ENCODE results near the gene PNMT. TPM values are rescaled to one million over a fixed set of nuclear protein-coding genes. Genes with fewer than 3 reads are reported as not detected.
"Not testable (repeated sequence)": the region's sequence is repeated elsewhere in the genome, so short reads cannot be mapped to it uniquely, and the experiment has no call there.

The PNMT gene
- total RNA-seq, 3 donors from 2014 or later (not counting 1 experiment from before 2014, with no cell fraction given) = 1.2 to 2.5 (median 2.2) TPM

DNA sequence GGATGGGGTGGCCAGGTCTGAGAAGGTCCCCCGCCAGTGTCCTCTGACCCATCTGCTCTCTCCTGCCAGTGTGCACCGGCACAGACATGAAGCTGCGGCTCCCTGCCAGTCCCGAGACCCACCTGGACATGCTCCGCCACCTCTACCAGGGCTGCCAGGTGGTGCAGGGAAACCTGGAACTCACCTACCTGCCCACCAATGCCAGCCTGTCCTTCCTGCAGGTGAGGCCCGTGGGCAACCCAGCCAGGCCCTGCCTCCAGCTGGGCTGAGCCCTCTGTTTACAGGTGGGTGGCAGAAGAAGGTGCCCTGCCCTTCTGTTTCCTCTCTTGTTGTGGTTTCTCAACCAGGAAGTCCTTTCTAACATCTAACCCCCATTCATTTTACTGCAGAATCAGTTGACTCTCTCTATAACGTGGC lies 38.7 kb downstream of the PNMT start:
- Histone ChIP-seq H3K4me3 (ENCODE audit: low read length) (no peak overlapping the region), H3K4me1 (ENCODE audit: control insufficient read depth, insufficient read depth, low read length) (peaks cover 60% of the 10 kb centered on the region), H3K27ac (ENCODE audit: low read length) (peak overlapping the region; percentile 67), H3K9me3 (ENCODE audit: control insufficient read depth, insufficient read depth, low read length) (no peaks in the 10 kb centered on the region), H3K36me3 (ENCODE audit: control insufficient read depth, insufficient read depth, low read length) (no peaks in the 10 kb centered on the region), H3K27me3 (ENCODE audit: control insufficient read depth, insufficient read depth, low read length) (no peaks in the 10 kb centered on the region)
- Mint-ChIP-seq H3K36me3 (no peaks in the 10 kb centered on the region), H3K27ac (peak overlapping the region; percentile 86 to 90), H3K9me3 (no peaks in the 10 kb centered on the region), H3K4me1 (peaks cover 65 to 82% of the 10 kb centered on the region in 2 donors), H3K27me3 (ENCODE audit: low read depth in 2 of 2) (no peaks in the 10 kb centered on the region), H3K4me3 (peak overlapping the region; percentile 85)
- TF ChIP-seq, protein P1, sequence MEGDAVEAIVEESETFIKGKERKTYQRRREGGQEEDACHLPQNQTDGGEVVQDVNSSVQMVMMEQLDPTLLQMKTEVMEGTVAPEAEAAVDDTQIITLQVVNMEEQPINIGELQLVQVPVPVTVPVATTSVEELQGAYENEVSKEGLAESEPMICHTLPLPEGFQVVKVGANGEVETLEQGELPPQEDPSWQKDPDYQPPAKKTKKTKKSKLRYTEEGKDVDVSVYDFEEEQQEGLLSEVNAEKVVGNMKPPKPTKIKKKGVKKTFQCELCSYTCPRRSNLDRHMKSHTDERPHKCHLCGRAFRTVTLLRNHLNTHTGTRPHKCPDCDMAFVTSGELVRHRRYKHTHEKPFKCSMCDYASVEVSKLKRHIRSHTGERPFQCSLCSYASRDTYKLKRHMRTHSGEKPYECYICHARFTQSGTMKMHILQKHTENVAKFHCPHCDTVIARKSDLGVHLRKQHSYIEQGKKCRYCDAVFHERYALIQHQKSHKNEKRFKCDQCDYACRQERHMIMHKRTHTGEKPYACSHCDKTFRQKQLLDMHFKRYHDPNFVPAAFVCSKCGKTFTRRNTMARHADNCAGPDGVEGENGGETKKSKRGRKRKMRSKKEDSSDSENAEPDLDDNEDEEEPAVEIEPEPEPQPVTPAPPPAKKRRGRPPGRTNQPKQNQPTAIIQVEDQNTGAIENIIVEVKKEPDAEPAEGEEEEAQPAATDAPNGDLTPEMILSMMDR (IDR thresholded peaks at IDR 0.05) = no peak
- 68% methylated on average over 7 of the region's 7 CpGs for WGBS (ENCODE audit: insufficient coverage)
- DNase-seq (peak in 1 of 2 donors; percentile 32), ATAC-seq (no peak)
- intact Hi-C loops (cut with micrococcal nuclease) = no loop called here

DNA sequence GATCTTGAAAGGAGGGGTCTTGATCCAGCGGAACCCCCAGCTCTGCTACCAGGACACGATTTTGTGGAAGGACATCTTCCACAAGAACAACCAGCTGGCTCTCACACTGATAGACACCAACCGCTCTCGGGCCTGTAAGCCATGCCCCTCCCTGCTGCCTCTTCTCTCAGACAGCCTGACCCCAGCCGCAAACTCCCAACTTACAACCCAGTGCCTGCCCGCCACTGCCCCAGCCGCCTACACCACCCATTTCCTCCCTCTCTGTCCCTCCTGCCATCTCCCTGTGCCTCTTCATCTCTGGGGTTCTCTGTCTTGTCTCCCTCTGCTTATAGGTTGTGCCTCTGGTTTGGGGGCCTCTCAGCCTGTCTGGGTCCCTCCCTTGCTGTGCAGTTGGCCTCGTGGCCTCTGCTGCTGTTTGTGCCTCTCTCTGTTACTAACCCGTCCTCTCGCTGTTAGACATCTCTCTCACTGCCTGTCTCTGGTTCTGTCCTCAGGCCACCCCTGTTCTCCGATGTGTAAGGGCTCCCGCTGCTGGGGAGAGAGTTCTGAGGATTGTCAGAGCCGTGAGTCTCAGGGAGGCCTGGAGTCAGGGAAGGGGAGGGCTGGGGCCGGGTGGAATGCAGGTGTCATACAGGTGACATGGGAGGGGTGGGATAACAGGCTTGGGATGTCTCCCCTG lies 41.2 kb downstream of the PNMT start:
- WGBS (ENCODE audit: insufficient coverage) = 52% methylated on average over 14 of the region's 14 CpGs
- H3K27me3 ChIP-seq (ENCODE audit: control insufficient read depth, insufficient read depth, low read length) = no peaks in the 10 kb centered on the region
- no peak for DNase-seq
- Mint-ChIP-seq H3K9me3 (no peaks in the 10 kb centered on the region), H3K27me3 (ENCODE audit: low read depth in 2 of 2) (no peaks in the 10 kb centered on the region), H3K4me1 (peaks cover 57 to 70% of the 10 kb centered on the region in 2 donors), H3K27ac (peak overlapping the region; percentile 86 to 90), H3K4me3 (peak overlapping the region; percentile 85), H3K36me3 (no peaks in the 10 kb centered on the region)
- ATAC-seq = peak; percentile 75 to 84 (median 80)
- no peaks in the 10 kb centered on the region for H3K36me3 ChIP-seq (ENCODE audit: control insufficient read depth, insufficient read depth, low read length)
- H3K27ac ChIP-seq (ENCODE audit: low read length) = peak overlapping the region; percentile 74
- TF ChIP-seq, protein P1 (IDR thresholded peaks at IDR 0.05) = no peak
- no peaks in the 10 kb centered on the region for H3K9me3 ChIP-seq (ENCODE audit: control insufficient read depth, insufficient read depth, low read length)
- peaks cover 47% of the 10 kb centered on the region for H3K4me1 ChIP-seq (ENCODE audit: control insufficient read depth, insufficient read depth, low read length)
- peak overlapping the region; percentile 32 for H3K4me3 ChIP-seq (ENCODE audit: low read length)
- intact Hi-C loops (cut with micrococcal nuclease) = no loop called here

DNA sequence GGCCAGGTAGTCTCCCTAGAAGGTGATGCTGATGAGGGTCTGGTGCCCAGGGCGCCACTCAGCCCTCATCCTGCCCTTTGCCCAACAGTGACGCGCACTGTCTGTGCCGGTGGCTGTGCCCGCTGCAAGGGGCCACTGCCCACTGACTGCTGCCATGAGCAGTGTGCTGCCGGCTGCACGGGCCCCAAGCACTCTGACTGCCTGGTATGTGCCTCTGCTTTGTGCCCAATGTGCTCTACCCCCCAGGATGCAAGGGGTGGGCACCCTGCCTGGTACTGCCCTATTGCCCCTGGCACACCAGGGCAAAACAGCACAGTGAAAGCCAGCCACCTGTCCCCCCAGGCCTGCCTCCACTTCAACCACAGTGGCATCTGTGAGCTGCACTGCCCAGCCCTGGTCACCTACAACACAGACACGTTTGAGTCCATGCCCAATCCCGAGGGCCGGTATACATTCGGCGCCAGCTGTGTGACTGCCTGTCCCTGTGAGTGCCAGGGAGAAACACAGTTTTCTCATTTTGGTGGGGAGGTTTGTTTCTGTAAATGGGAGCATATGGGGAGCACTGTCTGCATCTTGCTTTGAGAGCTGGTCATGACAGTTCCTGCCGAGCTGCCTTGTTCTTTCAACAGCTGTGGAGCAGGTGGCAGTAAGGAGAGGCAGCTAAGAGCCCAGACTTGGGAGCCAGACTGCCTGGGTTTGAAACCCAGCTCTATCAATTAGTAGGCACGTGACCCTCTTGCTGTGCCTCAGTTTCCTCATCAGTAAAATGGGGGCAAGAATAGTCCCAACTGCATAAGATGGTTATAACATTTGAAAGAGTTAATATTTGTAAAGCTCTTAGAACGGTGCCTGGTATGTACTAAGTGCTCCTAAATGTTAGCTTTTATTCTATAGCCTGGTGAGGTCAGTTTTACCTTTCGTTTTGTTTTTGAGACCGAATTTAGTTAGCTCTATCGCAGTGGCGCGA lies 42.0 kb downstream of the PNMT start:
- DNase-seq (no peak), ATAC-seq (peak; percentile 43 to 55 (median 43))
- Mint-ChIP-seq H3K4me3 (peak overlapping the region; percentile 85), H3K9me3 (no peaks in the 10 kb centered on the region), H3K4me1 (peaks cover 57 to 66% of the 10 kb centered on the region in 2 donors), H3K27me3 (ENCODE audit: low read depth in 2 of 2) (no peaks in the 10 kb centered on the region), H3K36me3 (no peaks in the 10 kb centered on the region), H3K27ac (peak overlapping the region; percentile 86 to 90)
- H3K27me3 ChIP-seq (ENCODE audit: control insufficient read depth, insufficient read depth, low read length) = no peaks in the 10 kb centered on the region
- 80% methylated on average over 20 of the region's 20 CpGs for WGBS (ENCODE audit: insufficient coverage)
- intact Hi-C loops (cut with micrococcal nuclease) = no loop called here
- TF ChIP-seq, protein P1 (IDR thresholded peaks at IDR 0.05) = no peak
- peaks cover 47% of the 10 kb centered on the region for H3K4me1 ChIP-seq (ENCODE audit: control insufficient read depth, insufficient read depth, low read length)
- H3K27ac ChIP-seq (ENCODE audit: low read length) = peak overlapping the region; percentile 74
- peak overlapping the region; percentile 32 for H3K4me3 ChIP-seq (ENCODE audit: low read length)
- peaks cover 3% of the 10 kb centered on the region for H3K36me3 ChIP-seq (ENCODE audit: control insufficient read depth, insufficient read depth, low read length)
- no peaks in the 10 kb centered on the region for H3K9me3 ChIP-seq (ENCODE audit: control insufficient read depth, insufficient read depth, low read length)

DNA sequence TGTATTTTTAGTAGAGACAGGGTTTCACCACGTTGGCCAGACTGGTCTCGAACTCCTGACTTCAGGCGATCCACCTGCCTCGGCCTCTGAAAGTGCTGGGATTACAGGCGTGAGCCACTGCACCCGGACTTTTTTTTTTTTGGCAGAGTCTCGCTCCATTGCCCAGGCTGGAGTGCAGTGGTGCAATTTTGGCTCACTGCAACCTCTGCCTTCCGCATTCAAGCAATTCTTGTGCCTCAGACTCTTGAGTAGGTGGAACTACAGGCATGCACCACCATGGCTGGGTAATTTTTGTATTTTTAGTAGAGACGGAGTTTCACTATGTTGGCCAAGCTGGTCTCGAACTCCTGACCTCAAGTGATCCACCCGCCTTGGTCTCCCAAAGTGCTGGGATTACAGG lies 42.8 kb downstream of the PNMT start:
- H3K4me3 ChIP-seq (ENCODE audit: low read length); H3K36me3 Mint-ChIP-seq; H3K9me3 Mint-ChIP-seq; H3K27ac ChIP-seq (ENCODE audit: low read length); intact Hi-C loops (cut with micrococcal nuclease); H3K27me3 Mint-ChIP-seq (ENCODE audit: low read depth in 2 of 2); DNase-seq; H3K9me3 ChIP-seq (ENCODE audit: control insufficient read depth, insufficient read depth, low read length); H3K36me3 ChIP-seq (ENCODE audit: control insufficient read depth, insufficient read depth, low read length); ATAC-seq; H3K27me3 ChIP-seq (ENCODE audit: control insufficient read depth, insufficient read depth, low read length): not testable (repeated sequence)
- WGBS (ENCODE audit: insufficient coverage) = 90% methylated on average over 11 of the region's 11 CpGs
- peak overlapping the region; percentile 85 for H3K4me3 Mint-ChIP-seq
- peaks cover 57 to 66% of the 10 kb centered on the region in 2 donors for H3K4me1 Mint-ChIP-seq
- H3K27ac Mint-ChIP-seq = peak overlapping the region; percentile 86 to 90
- H3K4me1 ChIP-seq (ENCODE audit: control insufficient read depth, insufficient read depth, low read length) = peaks cover 45% of the 10 kb centered on the region
